ENCODE data around the gene RCAN2. TPM values are rescaled to one million over a fixed set of nuclear protein-coding genes. Genes with fewer than 3 reads are reported as not detected.
A peak's percentile ranks its signal among the peaks of the same experiment; 100 is the strongest.

The RCAN2 gene
- total and polyA plus RNA-seq, 2 donors (not counting 3 experiments of a cell fraction or from before 2014, with no cell fraction given), result 0.07 to 0.33 TPM

- Histone ChIP-seq H4K20me1 (replicated peaks; ENCODE audit: control insufficient read depth, extremely low read depth, insufficient read depth, low read length) (no peaks in the 10 kb centered on the region), H2AFZ (ENCODE audit: low read depth, low read length) (peak overlapping the region; percentile 17), H3K4me2 (ENCODE audit: insufficient read depth, low read length) (no peak overlapping the region), H3K36me3 (ENCODE audit: control insufficient read depth in 2 of 2, extremely low read depth in 1 of 2, insufficient read depth in 2 of 2, low read length in 2 of 2) (no peaks in the 10 kb centered on the region), H3K9me1 (replicated peaks; ENCODE audit: control insufficient read depth, extremely low read depth, insufficient read depth, low read length) (no peaks in the 10 kb centered on the region), H3K79me2 (ENCODE audit: control insufficient read depth, insufficient read depth, low read length) (no peaks in the 10 kb centered on the region), H3K9me3 (replicated peaks; ENCODE audit: control insufficient read depth, insufficient read depth, low read length) (no peaks in the 10 kb centered on the region), H3K9ac (replicated peaks; ENCODE audit: extremely low read depth, insufficient read depth, low read length) (no peak overlapping the region), H3K27me3 (ENCODE audit: control insufficient read depth in 2 of 2, insufficient read depth in 2 of 2, low read length in 2 of 2) (peaks cover 0 to 4% of the 10 kb centered on the region in 2 experiments), H3K4me3 (replicated peaks in 1 of 3; ENCODE audit: insufficient read depth in 1 of 3, low read depth in 1 of 3, low read length in 3 of 3) (no peak overlapping the region), H3K4me1 (ENCODE audit: control insufficient read depth, extremely low read depth, insufficient read depth, low read length) (no peaks in the 10 kb centered on the region), H3K27ac (ENCODE audit: insufficient read depth, low read depth, low read length) (no peak overlapping the region)
- ChIA-PET CTCF (no interaction called here), POLR2A (no interaction called here)
- no peak for FAIRE-seq
- no peak for DNase-seq (ENCODE audit: low read depth, low spot score)
- intact Hi-C loops (cut with micrococcal nuclease) (no loop called here), dilution Hi-C loops (cut with MboI; ENCODE audit: extremely low pct_ligation_motif_present, low sequenced_read_pairs) (no loop called here)
- TF ChIP-seq POLR2AphosphoS5 (IDR thresholded peaks at IDR 0.05; ENCODE audit: insufficient read depth, low read depth, low read length) (no peak), JUN (IDR thresholded peaks at IDR 0.05; ENCODE audit: borderline replicate concordance, insufficient read depth, insufficient read length, low read depth) (no peak), GATA2 (IDR thresholded peaks at IDR 0.05; ENCODE audit: insufficient read depth, insufficient read length, low read depth, low read length) (no peak), FOS (IDR thresholded peaks at IDR 0.05; ENCODE audit: borderline replicate concordance, insufficient read depth, low read length) (no peak), POLR2A (IDR thresholded peaks at IDR 0.05; ENCODE audit: low read depth, low read length) (no peak), EZH2 (IDR thresholded peaks at IDR 0.05; ENCODE audit: borderline replicate concordance, low read depth, low read length, severe bottlenecking) (no peak), MYC (IDR thresholded peaks at IDR 0.05; ENCODE audit: low read depth, low read length) (no peak)
- TF ChIP-seq, protein P1, sequence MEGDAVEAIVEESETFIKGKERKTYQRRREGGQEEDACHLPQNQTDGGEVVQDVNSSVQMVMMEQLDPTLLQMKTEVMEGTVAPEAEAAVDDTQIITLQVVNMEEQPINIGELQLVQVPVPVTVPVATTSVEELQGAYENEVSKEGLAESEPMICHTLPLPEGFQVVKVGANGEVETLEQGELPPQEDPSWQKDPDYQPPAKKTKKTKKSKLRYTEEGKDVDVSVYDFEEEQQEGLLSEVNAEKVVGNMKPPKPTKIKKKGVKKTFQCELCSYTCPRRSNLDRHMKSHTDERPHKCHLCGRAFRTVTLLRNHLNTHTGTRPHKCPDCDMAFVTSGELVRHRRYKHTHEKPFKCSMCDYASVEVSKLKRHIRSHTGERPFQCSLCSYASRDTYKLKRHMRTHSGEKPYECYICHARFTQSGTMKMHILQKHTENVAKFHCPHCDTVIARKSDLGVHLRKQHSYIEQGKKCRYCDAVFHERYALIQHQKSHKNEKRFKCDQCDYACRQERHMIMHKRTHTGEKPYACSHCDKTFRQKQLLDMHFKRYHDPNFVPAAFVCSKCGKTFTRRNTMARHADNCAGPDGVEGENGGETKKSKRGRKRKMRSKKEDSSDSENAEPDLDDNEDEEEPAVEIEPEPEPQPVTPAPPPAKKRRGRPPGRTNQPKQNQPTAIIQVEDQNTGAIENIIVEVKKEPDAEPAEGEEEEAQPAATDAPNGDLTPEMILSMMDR (IDR thresholded peaks at IDR 0.05; ENCODE audit: extremely low read depth in 1 of 2, insufficient read depth in 1 of 2, low read depth in 1 of 2, low read length in 2 of 2), result no peak
- BruUV-seq (replicated peaks), result no TSS peak
These were observed 175.7 kb downstream of the RCAN2 start for GRCh38 chr6:46315589-46315988.
